ENCODE measurements around the gene XG.
"Not testable (repeated sequence)": the region's sequence is repeated elsewhere in the genome, so short reads cannot be mapped to it uniquely, and the experiment has no call there.

XG gene

GRCh38 chrX:2781698-2782097 is 29.9 kb downstream of the XG start:
- DNase-seq, result no peak

GRCh38 chrX:2782171-2782570 is 30.3 kb downstream of the XG start:
- DNase-seq, result no peak

GRCh38 chrX:2782778-2783177 is 30.9 kb downstream of the XG start:
- DNase-seq, result no peak

GRCh38 chrX:2784026-2784425 is 32.2 kb downstream of the XG start:
- no peak for DNase-seq

GRCh38 chrX:2785538-2785937 is 33.7 kb downstream of the XG start:
- no peak for DNase-seq

- no peak for DNase-seq
Observed at GRCh38 chrX:2788980-2789379, 37.1 kb downstream of the XG start.

- DNase-seq, result no peak
Observed at GRCh38 chrX:2789569-2789968, 37.7 kb downstream of the XG start.

- DNase-seq, result no peak
Observed at GRCh38 chrX:2793752-2794151, 41.9 kb downstream of the XG start.

GRCh38 chrX:2794336-2794735 is 42.5 kb downstream of the XG start:
- no peak for DNase-seq

- not testable (repeated sequence) for DNase-seq
Observed at GRCh38 chrX:2796808-2797207, 45.0 kb downstream of the XG start.

- DNase-seq, result no peak
Observed at GRCh38 chrX:2799369-2799768, 47.5 kb downstream of the XG start.

GRCh38 chrX:2799980-2800379 is 48.1 kb downstream of the XG start:
- DNase-seq, result not testable (repeated sequence)

- DNase-seq, result no peak
Observed at GRCh38 chrX:2801223-2801622, 49.4 kb downstream of the XG start.

GRCh38 chrX:2802376-2803090 is 50.7 kb downstream of the XG start:
- DNase-seq, result not testable (repeated sequence)

GRCh38 chrX:2803486-2803885 is 51.6 kb downstream of the XG start:
- DNase-seq, result not testable (repeated sequence)

- not testable (repeated sequence) for DNase-seq
Observed at GRCh38 chrX:2804106-2804843, 52.4 kb downstream of the XG start.

GRCh38 chrX:2804858-2805257 is 53.0 kb downstream of the XG start:
- DNase-seq, result not testable (repeated sequence)

- DNase-seq, result no peak
Observed at GRCh38 chrX:2811271-2811670, 59.4 kb downstream of the XG start.

GRCh38 chrX:2812161-2812907 is 60.5 kb downstream of the XG start:
- not testable (repeated sequence) for DNase-seq

GRCh38 chrX:2817036-2817435 is 65.2 kb downstream of the XG start:
- no peak for DNase-seq

- no peak for DNase-seq
Observed at GRCh38 chrX:2819345-2820135, 67.7 kb downstream of the XG start.

- no peak for DNase-seq
Observed at GRCh38 chrX:2820136-2820771, 68.4 kb downstream of the XG start.

All from MV-4-11 (cell line).